Panc1 (cell line): ENCODE data around the gene LRP5. TPM values are rescaled to one million over a fixed set of nuclear protein-coding genes. Genes with fewer than 3 reads are reported as not detected.
"Not testable (repeated sequence)": the region's sequence is repeated elsewhere in the genome, so short reads cannot be mapped to it uniquely, and the experiment has no call there.

Source experiments
- ATAC-seq: fragments of 200-7000 bp; cut with Tn5 transposase; 2 replicates; pipeline ENCODE4 v1.9.1; 2020; ENCODE audit warnings: mild to moderate bottlenecking, moderate library complexity
- BruUV-seq: library from RNA; stranded (reverse); fragments of 400-500 nt; replicated peaks from 2 replicates; lab custom pipeline; 2021; lab: Mats Ljungman, UMichigan
- CTCF ChIA-PET: fragments of 300-600 bp; sonication (Branson Sonifier 250); formaldehyde crosslinking; loops from one replicate; lab custom pipeline; 2022; ENCODE audit warnings: antibody characterized with exemption; lab: Charles Lee
- POLR2A ChIA-PET: fragments of 300-600 bp; sonication (Branson Sonifier 250); formaldehyde crosslinking; loops from one replicate; lab custom pipeline; 2022; ENCODE audit warnings: antibody characterized with exemption; lab: Charles Lee
- DNase-seq: peaks from one replicate; pipeline ENCODE4 v3.0.0-alpha.2; 2010; ENCODE audit warnings: low read depth, low spot score
- H3K27ac ChIP-seq: 2 replicates; pipeline ENCODE4 v1.5.1; 2011; ENCODE audit warnings: mild to moderate bottlenecking, low read length, inconsistent platforms
- H3K27me3 ChIP-seq: fragments of 200-500 bp; sonication (Bioruptor generic); 2 replicates; pipeline ENCODE4 v1.6.0; 2014; ENCODE audit warnings: low read length, inconsistent platforms; ENCODE audit not compliant: control insufficient read depth, insufficient read depth
- H3K36me3 ChIP-seq: fragments of 200-500 bp; sonication (Bioruptor generic); 2 replicates; pipeline ENCODE4 v1.5.1; 2014; ENCODE audit warnings: inconsistent platforms, mild to moderate bottlenecking, low read length, moderate library complexity; ENCODE audit not compliant: control insufficient read depth, insufficient read depth
- H3K4me1 ChIP-seq: 2 replicates; pipeline ENCODE4 v1.5.1; 2011; ENCODE audit warnings: inconsistent platforms, mild to moderate bottlenecking, low read length, moderate library complexity; ENCODE audit not compliant: control insufficient read depth, insufficient read depth
- H3K4me3 ChIP-seq, 2 experiments: 2 replicates each; pipeline ENCODE4 v1.5.1; 2011 to 2012; ENCODE audit warnings: low read depth in 2 of 2, low read length in 2 of 2, mild to moderate bottlenecking in 2 of 2, inconsistent platforms in 1 of 2, moderate library complexity in 1 of 2
- H3K9me3 ChIP-seq: fragments of 200-500 bp; sonication (Bioruptor generic); 2 replicates; pipeline ENCODE4 v1.5.1; 2014; ENCODE audit warnings: low read depth, mild to moderate bottlenecking, inconsistent platforms, low read length, moderate library complexity; ENCODE audit not compliant: control insufficient read depth, insufficient read depth
- CTCF ChIP-seq: fragments of 450-650 bp; IDR thresholded peaks from 2 replicates; pipeline ENCODE4 v1.5.1; 2017; ENCODE audit warnings: mild to moderate bottlenecking
- POLR2AphosphoS5 ChIP-seq: IDR thresholded peaks from 2 replicates; pipeline ENCODE4 v1.6.1; 2012; ENCODE audit warnings: mild to moderate bottlenecking, low read depth, low read length, moderate library complexity
- REST ChIP-seq, 2 experiments: IDR thresholded peaks; 2 replicates each; pipeline ENCODE4 v1.6.1; 2011 to 2012; ENCODE audit warnings: low read depth in 2 of 2, control low read depth in 1 of 2, low read length in 1 of 2, mild to moderate bottlenecking in 1 of 2, moderate library complexity in 1 of 2; ENCODE audit not compliant: insufficient read depth in 1 of 2
- SIN3A ChIP-seq: IDR thresholded peaks from 2 replicates; pipeline ENCODE4 v1.6.1; 2012; ENCODE audit warnings: low read depth, mild to moderate bottlenecking, low read length, moderate library complexity, borderline replicate concordance; ENCODE audit not compliant: insufficient read depth
- TCF7L2 ChIP-seq: IDR thresholded peaks from 2 replicates; pipeline ENCODE4 v1.6.1; 2011; ENCODE audit warnings: mild to moderate bottlenecking, low read depth, low read length, inconsistent platforms
- in situ Hi-C: cut with HindIII; loops from 2 replicates; pipeline ENCODE4 v1.10.0; 2016; ENCODE audit warnings: low sequenced_read_pairs, low pct_unique_long_range_greater_than_20kb
- intact Hi-C: fragments of 100-400 bp; cut with micrococcal nuclease; formaldehyde crosslinking; loops from one replicate; pipeline ENCODE4 v1.10.0; 2022; ENCODE audit not compliant: unreplicated experiment
- total RNA-seq: library from RNA; stranded (reverse); gene quantifications from one replicate; pipeline ENCODE4 v1.2.1, GENCODE V29; 2021; ENCODE audit not compliant: unreplicated experiment

LRP5 gene
- total RNA-seq, 1 experiment from 2014 or later: 171 TPM

GRCh38 chr11:68472778-68473177 lies 160.4 kb downstream of the LRP5 start:
- no TSS peak for BruUV-seq
- Histone ChIP-seq H3K9me3 (no peaks in the 10 kb centered on the region), H3K36me3 (no peaks in the 10 kb centered on the region), H3K4me3 (no peak overlapping the region), H3K4me1 (peaks cover 22% of the 10 kb centered on the region), H3K27me3 (no peaks in the 10 kb centered on the region), H3K27ac (no peak overlapping the region)
- DNase-seq (no peak), ATAC-seq (no peak)
- in situ Hi-C loops: no loop called here
- POLR2A ChIA-PET: no interaction called here
- CTCF ChIA-PET: no interaction called here
- intact Hi-C loops: no loop called here
- no peak for TF ChIP-seq POLR2AphosphoS5

- no peak overlapping the region for H3K4me3 ChIP-seq
- no peak overlapping the region for H3K27ac ChIP-seq
- ATAC-seq (no peak), DNase-seq (no peak)
- H3K27me3 ChIP-seq: no peaks in the 10 kb centered on the region
- H3K36me3 ChIP-seq: no peaks in the 10 kb centered on the region
- TF ChIP-seq TCF7L2 (no peak), SIN3A (no peak), REST (IDR thresholded peaks at IDR 0.05; ENCODE audit: insufficient read depth in 1 of 2, low read depth in 2 of 2, low read length in 1 of 2) (no peak), POLR2AphosphoS5 (no peak), CTCF (no peak)
- intact Hi-C loops (no loop called here), in situ Hi-C loops (no loop called here)
- no TSS peak for BruUV-seq
- POLR2A ChIA-PET: interaction anchor here (0.6 kb wide), 1 partner anchor 53 kb away, joined by 3 read pairs; no protein-coding TSS in a partner anchor
- peaks cover 17% of the 10 kb centered on the region for H3K4me1 ChIP-seq
- H3K9me3 ChIP-seq: no peaks in the 10 kb centered on the region
- CTCF ChIA-PET: interaction anchor here (0.6 kb wide), 1 partner anchor 423 kb away, joined by 3 read pairs; no protein-coding TSS in a partner anchor
Observed at GRCh38 chr11:68473693-68474092, 161.3 kb downstream of the LRP5 start.

- POLR2A ChIA-PET, H3K4me3 ChIP-seq, H3K4me1 ChIP-seq, CTCF ChIA-PET, H3K27ac ChIP-seq, BruUV-seq, H3K36me3 ChIP-seq, H3K27me3 ChIP-seq, ATAC-seq, H3K9me3 ChIP-seq, intact Hi-C loops, in situ Hi-C loops, DNase-seq: not testable (repeated sequence)
Observed at GRCh38 chr11:68475626-68476025, 163.2 kb downstream of the LRP5 start.
